GM18868 (cell line): ENCODE results near the gene UNC80.

Experiments used
- ATAC-seq: cut with Tn5 transposase; IDR thresholded peaks from one replicate; pipeline ENCODE4 v1.9.1; 2021; ENCODE audit warnings: mild to moderate bottlenecking, moderate library complexity; ENCODE audit not compliant: unreplicated experiment

Gene UNC80

DNA sequence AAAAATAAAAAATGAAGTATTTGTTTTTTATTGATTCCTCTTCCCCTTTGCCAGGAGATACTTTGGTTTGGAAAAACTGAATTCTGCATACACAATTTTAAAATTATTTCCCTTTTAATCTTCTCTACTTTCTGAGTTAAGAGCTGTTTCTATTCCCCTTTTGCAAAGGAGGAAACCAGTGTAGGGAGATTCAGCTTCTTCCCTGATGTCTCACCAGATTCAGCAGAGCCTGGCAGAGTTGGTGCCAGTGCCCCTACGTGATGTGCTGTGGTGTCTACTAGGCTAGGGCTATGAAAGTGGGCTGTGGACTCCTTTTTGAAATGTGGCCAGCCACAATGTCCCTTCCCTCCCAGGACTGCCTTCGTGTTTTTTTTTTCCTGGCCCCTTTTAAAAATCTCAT is 233.2 kb downstream of the UNC80 start:
- ATAC-seq: no peak

DNA sequence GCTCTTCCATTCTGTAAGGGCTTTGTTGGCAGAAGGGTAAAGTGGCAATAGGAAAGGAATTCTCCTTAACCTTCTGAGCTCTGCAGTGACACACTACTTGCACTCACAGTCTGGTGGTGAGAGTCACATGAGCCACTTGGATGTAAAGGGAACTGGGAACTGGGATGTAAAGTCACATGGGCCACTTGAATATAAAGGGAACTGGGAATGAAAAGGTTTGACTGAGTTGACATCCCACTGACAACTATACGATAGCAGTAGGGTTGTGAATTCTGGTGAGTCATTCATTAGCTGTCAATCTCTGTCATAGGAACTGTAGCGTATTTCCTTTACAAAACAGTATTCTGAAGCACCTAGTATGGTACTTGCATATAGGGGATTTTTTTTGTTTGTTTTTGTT is 236.3 kb downstream of the UNC80 start:
- no peak for ATAC-seq

DNA sequence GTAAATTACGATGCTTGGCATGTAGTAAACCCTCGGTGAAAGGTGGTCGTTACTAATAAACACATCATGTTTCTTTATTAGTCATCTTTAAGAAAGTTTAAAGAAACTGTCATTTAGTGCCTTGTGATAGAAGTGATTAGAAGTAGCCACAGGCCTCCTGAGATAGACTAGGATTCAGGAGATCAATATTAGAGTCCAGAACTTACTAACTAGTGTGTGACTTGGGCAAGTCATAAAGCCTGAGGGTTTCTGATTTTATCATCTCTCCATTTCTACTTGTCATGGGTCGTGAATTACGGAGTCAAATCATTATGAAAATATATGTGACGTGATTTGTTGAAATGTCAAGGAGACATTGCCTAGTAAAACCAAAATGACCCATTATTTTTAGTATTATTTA is 237.5 kb downstream of the UNC80 start:
- ATAC-seq: no peak

DNA sequence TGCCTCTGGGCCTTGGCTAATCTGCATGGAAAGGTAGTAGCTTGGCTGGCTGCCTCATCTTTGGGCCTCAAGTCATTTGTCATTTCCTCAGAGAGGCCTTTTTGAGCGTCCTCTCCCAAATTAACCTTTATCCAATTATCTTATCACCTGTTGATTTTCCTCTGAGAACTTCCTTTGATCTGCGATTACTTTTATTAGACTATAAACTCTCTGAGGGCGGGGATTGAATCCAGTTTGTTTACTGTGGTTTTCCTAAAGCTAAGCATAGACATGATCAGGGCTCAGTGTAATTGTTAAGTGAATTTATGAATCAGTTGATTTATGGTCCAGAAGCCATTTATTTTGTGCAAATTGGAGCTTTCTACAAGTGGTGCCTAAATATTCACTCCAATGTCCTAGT is 238.3 kb downstream of the UNC80 start:
- no peak for ATAC-seq

DNA sequence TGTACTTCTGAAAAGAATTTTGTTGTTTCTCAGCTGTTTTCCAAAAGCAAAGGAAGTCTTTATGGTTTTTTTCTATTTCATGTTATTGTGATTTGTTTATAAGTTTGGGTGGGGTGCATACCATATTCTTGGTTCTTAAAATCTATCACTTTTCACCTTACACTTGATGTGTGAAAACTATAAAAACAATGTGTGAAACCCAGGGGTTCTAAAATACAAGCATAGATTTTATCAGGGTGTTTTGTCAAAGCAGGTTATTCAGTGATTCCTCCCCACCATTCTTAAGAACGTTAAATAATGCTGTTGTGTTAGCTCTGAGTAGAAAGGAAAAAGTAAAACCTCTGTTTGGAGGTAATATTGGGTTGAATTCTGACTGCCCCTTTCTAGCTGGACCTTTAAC is 248.5 kb downstream of the UNC80 start:
- no peak for ATAC-seq

DNA sequence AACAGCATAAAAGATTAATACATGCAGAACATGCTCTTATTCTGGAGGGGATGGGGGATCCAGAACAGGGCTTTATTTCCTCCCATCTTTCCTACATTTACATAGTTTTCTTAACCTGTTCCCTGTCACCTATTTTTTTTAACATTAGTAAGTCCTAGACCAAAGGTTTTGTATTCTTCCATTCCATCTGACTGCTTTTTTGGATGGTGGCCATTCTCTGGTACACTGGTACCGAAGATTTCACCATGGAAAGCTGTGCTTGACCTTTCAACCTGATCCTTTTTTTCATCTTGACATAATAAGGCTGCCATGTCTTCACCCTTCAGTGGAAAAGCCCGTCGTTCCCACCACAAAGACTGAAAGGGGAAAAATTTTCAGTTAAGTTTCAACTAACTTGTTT is 251.2 kb downstream of the UNC80 start:
- no peak for ATAC-seq

DNA sequence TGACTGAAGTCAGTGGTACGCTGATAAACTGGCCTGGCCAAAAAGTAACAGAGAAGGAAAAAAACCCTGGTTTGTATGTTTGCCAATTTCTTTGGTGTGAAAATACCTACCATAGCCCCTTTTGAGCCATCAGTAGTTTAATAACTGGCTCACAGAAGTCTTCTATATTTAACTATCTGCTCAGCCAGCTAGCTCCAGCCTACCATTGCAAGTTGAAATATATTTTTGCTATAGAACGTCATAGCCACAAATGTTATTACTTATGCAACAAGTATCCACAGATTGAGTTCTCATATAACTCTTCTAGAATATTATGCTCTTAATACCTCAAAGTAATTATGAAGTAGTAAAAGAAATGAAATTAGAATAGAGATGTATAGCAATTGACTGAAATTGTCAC is 256.0 kb downstream of the UNC80 start:
- ATAC-seq: no peak

DNA sequence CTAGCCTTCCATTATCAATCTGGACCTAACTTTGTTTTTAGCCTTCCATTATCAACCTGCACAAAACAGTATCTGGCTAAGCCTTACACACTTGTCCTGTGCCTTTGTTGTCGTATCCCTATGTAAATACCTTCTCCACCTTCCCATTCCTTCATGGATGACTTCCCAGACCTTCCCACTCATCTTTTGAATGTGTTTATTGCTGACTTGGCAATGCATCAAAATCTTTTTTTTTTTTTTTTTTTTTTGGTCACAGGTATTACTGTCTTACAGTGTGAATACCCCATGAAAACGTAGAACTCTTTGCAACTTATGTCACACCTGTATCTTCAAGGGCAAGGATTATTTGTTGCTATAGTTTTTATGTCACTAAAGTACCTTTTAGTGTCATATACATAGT is 256.5 kb downstream of the UNC80 start:
- ATAC-seq: no peak

DNA sequence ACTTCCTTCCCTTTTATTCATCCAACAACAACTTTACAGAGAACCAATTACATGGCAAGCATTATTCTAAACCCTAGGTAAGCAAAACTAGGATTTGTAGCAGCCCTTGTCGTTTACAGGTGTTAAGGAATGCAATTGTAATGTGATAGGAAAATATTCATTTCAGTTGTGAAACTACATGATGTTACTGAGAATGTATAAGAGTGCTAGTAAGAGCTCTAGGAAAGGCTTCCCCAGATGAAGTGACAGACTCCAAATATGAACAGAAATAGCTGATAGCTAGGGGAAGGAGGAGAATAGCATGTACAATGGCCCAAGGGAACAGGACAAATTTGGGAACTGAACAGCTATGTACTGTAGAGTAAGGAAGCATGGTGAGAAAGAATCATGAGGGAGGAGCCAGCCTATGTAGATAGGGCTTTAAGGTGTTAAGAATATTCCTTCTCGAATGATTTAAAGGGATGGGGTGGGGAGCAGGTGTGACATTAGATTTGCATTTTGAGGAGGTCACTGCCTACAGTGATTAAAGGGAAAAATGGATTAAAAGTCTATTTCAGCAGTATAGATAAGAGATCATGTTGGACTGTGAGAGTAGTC is 262.6 kb downstream of the UNC80 start:
- no peak for ATAC-seq

DNA sequence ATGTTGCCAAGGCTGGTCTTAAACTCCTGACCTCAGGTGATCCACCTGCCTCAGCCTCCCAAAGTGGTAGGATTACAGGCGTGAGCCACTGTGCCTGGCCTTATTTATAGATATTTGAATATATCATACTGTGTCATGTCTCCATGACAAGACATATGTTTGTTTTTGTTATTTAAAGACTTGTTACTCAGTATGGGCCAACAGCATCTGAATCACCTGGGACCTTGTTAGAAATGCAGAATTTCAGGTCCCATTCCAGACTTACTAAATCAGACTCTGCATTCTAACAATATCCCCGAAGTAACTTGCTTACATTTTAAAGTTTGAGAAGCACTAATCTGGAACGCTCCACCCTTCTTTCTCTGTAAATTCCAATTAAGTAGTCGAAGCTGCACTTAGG is 264.0 kb downstream of the UNC80 start:
- ATAC-seq: no peak

DNA sequence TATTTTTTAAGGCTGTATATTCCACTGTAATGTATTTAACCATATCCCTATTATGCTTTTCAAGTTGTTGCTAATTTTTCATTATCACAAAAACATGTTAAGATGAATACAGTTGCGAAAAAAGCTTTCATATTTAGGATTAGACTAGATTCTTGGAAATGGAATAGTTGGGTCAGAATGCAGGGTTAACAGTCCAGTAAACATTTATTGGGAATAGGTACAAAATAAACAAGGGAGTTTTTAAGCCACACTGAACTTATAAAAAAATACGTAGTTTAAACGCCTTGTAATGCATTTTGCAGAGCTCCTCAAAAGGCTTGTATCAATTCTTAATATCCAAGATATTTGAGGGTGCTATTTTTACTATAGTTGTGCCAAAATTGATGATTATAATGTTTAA is 266.4 kb downstream of the UNC80 start:
- ATAC-seq: no peak

DNA sequence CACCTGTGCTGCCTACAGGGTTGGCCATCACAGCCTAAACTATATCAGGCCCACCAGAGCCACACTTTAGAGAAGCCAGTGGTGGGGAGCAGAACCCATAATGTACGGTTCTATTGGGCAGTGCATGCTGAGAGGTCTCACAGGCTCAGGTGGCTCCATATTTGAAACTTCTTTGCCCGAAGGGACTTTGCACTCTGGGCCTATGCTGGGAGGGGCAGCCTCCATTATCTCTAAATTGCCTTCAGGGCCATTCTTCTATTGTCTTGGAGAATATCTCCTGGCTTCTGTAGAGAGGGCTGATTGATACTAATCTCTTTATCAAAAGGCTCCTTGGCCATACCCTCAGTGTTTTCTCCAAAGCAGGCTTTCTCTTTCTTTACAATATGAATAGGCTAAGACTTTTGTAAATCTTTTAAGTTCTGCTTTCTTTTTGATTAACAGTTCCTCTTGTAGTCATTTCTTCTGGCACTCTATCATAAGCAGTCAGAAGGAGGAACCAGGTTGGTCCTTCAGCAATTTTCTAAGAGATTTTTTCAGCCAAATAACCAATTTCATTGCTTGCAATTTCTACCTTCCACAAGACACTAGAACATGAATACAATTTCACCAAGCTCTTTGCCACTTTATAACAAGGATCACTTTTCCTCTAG is 275.3 kb downstream of the UNC80 start:
- ATAC-seq: no peak
